Limb (tissue), 2 donors: ENCODE data around the gene KLHDC4.

ENCODE experiments used
- DNase-seq, 2 donors: peaks; one replicate each; pipeline ENCODE4 v3.0.0-alpha.2; 2016; ENCODE audit errors: extremely low spot score in 2 of 2

KLHDC4 gene

GRCh38 chr16:87701078-87701460, 64.7 kb downstream of the KLHDC4 start:
- no peak for DNase-seq

GRCh38 chr16:87700406-87701077, 65.2 kb downstream of the KLHDC4 start:
- DNase-seq: no peak

- no peak for DNase-seq
Measured at GRCh38 chr16:87698676-87699199, 67.0 kb downstream of the KLHDC4 start.

GRCh38 chr16:87698241-87698640, 67.5 kb downstream of the KLHDC4 start:
- DNase-seq: no peak

- no peak for DNase-seq
Measured at GRCh38 chr16:87697792-87698191, 68.0 kb downstream of the KLHDC4 start.

GRCh38 chr16:87697256-87697655, 68.5 kb downstream of the KLHDC4 start:
- no peak for DNase-seq

- DNase-seq: no peak
Measured at GRCh38 chr16:87696726-87697125, 69.1 kb downstream of the KLHDC4 start.

GRCh38 chr16:87695534-87695933, 70.3 kb downstream of the KLHDC4 start:
- no peak for DNase-seq

- no peak for DNase-seq
Measured at GRCh38 chr16:87694441-87695125, 71.2 kb downstream of the KLHDC4 start.

GRCh38 chr16:87693827-87694226, 72.0 kb downstream of the KLHDC4 start:
- no peak for DNase-seq

GRCh38 chr16:87692756-87693155, 73.0 kb downstream of the KLHDC4 start:
- no peak for DNase-seq

GRCh38 chr16:87692176-87692575, 73.6 kb downstream of the KLHDC4 start:
- no peak for DNase-seq

GRCh38 chr16:87691686-87692079, 74.1 kb downstream of the KLHDC4 start:
- DNase-seq: no peak

GRCh38 chr16:87690911-87691685, 74.7 kb downstream of the KLHDC4 start:
- DNase-seq: no peak

- DNase-seq: no peak
Measured at GRCh38 chr16:87689956-87690465, 75.8 kb downstream of the KLHDC4 start.

- DNase-seq: no peak
Measured at GRCh38 chr16:87688876-87689815, 76.6 kb downstream of the KLHDC4 start.

GRCh38 chr16:87687998-87688529, 77.7 kb downstream of the KLHDC4 start:
- DNase-seq: no peak

GRCh38 chr16:87687126-87687910, 78.5 kb downstream of the KLHDC4 start:
- DNase-seq: no peak

GRCh38 chr16:87686697-87687096, 79.1 kb downstream of the KLHDC4 start:
- no peak for DNase-seq

GRCh38 chr16:87685766-87686165, 80.0 kb downstream of the KLHDC4 start:
- no peak for DNase-seq
